Nephron (organoid): Measurements from ENCODE around the gene KIFAP3.

Experiments
- H3K27ac Mint-ChIP-seq, 3 experiments: 2 replicates each; pipeline ENCODE4 v1.8.0; 2020; ENCODE audit warnings: mixed read lengths in 3 of 3, mild to moderate bottlenecking in 2 of 3, moderate library complexity in 1 of 3
- H3K27me3 Mint-ChIP-seq: 2 replicates; pipeline ENCODE4 v1.8.0; 2021; ENCODE audit warnings: low read depth, mild to moderate bottlenecking, moderate library complexity, mixed read lengths
- H3K36me3 Mint-ChIP-seq: 2 replicates; pipeline ENCODE4 v1.8.0; 2020; ENCODE audit warnings: low read depth, mixed read lengths
- H3K4me1 Mint-ChIP-seq: 2 replicates; pipeline ENCODE4 v1.8.0; 2020; ENCODE audit warnings: mixed read lengths
- H3K4me3 Mint-ChIP-seq, 3 experiments: 2 replicates each; pipeline ENCODE4 v1.8.0; 2020; ENCODE audit warnings: mild to moderate bottlenecking in 3 of 3, mixed read lengths in 3 of 3, moderate library complexity in 2 of 3
- H3K9me3 Mint-ChIP-seq: 2 replicates; pipeline ENCODE4 v1.8.0; 2020; ENCODE audit warnings: mixed read lengths
- TF ChIP-seq, protein P1 (sequence below), 3 experiments: fragments of 200-600 bp; sonication (generic); IDR thresholded peaks; one replicate each; pipeline ENCODE4 v1.5.0; 2021; ENCODE audit warnings: antibody characterized with exemption in 3 of 3; ENCODE audit not compliant: unreplicated experiment in 3 of 3

The KIFAP3 gene

DNA sequence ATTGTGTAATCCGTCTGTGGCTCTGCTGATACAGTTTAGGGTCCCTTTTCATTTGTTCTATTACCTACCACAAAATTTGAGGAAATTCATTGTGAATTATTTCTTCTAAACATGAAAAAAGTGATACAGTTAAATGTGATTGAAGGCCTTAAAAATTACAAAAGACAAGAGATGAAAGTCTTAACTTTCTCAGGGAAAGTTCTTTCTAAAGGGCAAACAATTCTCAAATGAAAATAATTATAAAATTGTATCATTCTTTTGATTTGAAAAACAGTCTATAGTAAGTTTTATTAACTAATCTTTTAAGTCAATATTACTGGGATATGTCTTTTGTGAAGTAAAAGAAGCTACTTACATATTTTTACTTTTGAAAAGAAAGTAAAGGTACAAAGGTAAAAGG is 123.4 kb downstream of the KIFAP3 start:
- Mint-ChIP-seq H3K27ac (no peak overlapping the region), H3K36me3 (peaks cover 9% of the 10 kb centered on the region), H3K4me1 (no peaks in the 10 kb centered on the region), H3K4me3 (no peak overlapping the region), H3K27me3 (no peaks in the 10 kb centered on the region), H3K9me3 (no peaks in the 10 kb centered on the region)
- TF ChIP-seq, protein P1, sequence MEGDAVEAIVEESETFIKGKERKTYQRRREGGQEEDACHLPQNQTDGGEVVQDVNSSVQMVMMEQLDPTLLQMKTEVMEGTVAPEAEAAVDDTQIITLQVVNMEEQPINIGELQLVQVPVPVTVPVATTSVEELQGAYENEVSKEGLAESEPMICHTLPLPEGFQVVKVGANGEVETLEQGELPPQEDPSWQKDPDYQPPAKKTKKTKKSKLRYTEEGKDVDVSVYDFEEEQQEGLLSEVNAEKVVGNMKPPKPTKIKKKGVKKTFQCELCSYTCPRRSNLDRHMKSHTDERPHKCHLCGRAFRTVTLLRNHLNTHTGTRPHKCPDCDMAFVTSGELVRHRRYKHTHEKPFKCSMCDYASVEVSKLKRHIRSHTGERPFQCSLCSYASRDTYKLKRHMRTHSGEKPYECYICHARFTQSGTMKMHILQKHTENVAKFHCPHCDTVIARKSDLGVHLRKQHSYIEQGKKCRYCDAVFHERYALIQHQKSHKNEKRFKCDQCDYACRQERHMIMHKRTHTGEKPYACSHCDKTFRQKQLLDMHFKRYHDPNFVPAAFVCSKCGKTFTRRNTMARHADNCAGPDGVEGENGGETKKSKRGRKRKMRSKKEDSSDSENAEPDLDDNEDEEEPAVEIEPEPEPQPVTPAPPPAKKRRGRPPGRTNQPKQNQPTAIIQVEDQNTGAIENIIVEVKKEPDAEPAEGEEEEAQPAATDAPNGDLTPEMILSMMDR (IDR thresholded peaks at IDR 0.05; ENCODE audit: unreplicated experiment in 3 of 3) = no peak

DNA sequence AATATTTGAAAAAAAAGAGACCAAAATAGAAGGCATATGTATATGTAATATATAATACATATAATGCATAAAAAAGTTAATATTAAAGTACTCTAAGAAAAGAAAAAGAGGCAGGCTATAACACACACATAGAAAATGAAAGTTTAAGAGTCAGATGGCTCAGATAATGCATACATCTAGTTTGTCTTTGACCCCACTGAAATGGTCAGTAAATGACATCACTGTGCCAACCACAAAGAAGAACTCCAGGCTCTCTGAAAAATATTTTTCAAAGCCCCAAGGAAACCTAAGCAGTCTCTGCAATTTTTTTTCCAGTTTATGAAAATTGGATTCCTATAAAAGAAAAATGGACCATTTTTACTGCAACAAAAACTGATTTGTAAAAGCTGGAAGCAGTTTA is 125.4 kb downstream of the KIFAP3 start:
- no peaks in the 10 kb centered on the region for H3K27me3 Mint-ChIP-seq

DNA sequence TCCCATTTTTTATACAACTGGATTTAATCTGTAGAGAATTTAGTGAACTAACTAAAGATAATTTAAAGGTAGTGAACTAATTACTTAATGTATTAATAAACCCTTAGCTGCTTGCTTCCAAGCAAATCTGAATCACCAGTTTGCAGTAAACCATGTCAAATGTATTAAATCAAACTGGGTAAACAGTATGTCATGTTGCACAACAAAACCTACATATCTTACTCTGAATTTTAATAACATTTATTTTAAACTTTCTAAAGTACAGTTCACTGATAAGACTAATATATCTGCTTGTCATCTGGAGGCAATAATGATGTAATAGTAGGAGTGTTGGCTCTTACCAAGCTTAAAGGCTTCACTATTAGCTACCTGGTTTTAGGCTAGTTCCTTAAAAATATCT is 128.3 kb downstream of the KIFAP3 start:
- Mint-ChIP-seq H3K4me1 (peaks cover 16% of the 10 kb centered on the region), H3K36me3 (no peaks in the 10 kb centered on the region), H3K27ac (peak overlapping the region in 1 of 3 experiments; percentile 57), H3K4me3 (no peak overlapping the region), H3K27me3 (no peaks in the 10 kb centered on the region), H3K9me3 (no peaks in the 10 kb centered on the region)
- TF ChIP-seq, protein P1 (IDR thresholded peaks at IDR 0.05; ENCODE audit: unreplicated experiment in 3 of 3) = no peak

More for the DNA sequence above, 125.4 kb downstream of the KIFAP3 start:
- H3K4me3 Mint-ChIP-seq = no peak overlapping the region
- H3K9me3 Mint-ChIP-seq = no peaks in the 10 kb centered on the region
- no peak overlapping the region for H3K27ac Mint-ChIP-seq
- H3K4me1 Mint-ChIP-seq = peaks cover 6% of the 10 kb centered on the region
- peaks cover 9% of the 10 kb centered on the region for H3K36me3 Mint-ChIP-seq
- TF ChIP-seq, protein P1 (IDR thresholded peaks at IDR 0.05; ENCODE audit: unreplicated experiment in 3 of 3) = no peak

DNA sequence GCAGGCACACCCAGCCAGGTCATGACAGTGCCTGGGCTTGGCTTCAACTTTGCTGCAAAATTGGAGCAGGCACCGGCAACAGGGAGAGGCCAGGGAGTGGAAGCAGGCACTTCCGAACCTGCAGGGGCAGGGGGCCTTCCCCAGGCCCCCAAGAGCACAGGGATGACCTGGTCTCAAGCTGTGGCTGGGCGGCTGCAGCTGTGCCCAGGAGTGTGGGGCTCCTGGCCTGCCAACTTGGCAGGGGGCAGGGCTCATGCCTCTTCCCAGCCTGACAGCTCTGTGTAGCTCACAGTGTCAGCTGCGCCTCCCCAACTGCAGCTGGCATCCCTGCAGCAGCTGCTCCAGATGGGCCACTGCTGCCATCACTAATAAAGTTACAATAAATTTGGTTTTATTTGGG is 129.3 kb downstream of the KIFAP3 start:
- Mint-ChIP-seq H3K27ac (peak overlapping the region in 2 of 3 experiments; percentile 29 to 57), H3K27me3 (no peaks in the 10 kb centered on the region), H3K36me3 (no peaks in the 10 kb centered on the region), H3K4me1 (peaks cover 16% of the 10 kb centered on the region), H3K9me3 (no peaks in the 10 kb centered on the region), H3K4me3 (no peak overlapping the region)
- TF ChIP-seq, protein P1 (IDR thresholded peaks at IDR 0.05; ENCODE audit: unreplicated experiment in 3 of 3) = no peak

DNA sequence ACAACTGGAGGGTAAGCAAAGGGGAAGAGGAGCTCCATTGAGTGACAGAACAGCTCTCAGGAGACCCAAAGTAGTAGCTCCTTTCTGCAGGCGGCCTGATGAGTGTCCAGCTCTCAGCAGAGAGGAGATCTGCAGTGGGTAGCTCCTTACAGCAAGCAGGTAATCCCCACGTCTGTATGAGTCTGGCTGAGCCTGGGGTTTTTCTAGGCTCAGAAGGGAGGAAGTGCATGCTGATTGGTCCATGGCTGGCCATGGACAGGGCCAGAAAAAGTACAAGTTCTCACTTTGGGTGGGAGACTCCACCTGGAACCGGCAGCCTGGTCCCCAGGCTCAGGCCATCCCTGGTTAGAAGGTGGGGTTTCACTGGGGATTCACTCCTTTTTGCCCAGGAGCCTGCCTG is 129.9 kb downstream of the KIFAP3 start:
- Mint-ChIP-seq H3K27ac (no peak overlapping the region), H3K27me3 (no peaks in the 10 kb centered on the region), H3K4me3 (no peak overlapping the region), H3K9me3 (no peaks in the 10 kb centered on the region), H3K4me1 (peaks cover 16% of the 10 kb centered on the region), H3K36me3 (no peaks in the 10 kb centered on the region)
- TF ChIP-seq, protein P1 (IDR thresholded peaks at IDR 0.05; ENCODE audit: unreplicated experiment in 3 of 3) = no peak

DNA sequence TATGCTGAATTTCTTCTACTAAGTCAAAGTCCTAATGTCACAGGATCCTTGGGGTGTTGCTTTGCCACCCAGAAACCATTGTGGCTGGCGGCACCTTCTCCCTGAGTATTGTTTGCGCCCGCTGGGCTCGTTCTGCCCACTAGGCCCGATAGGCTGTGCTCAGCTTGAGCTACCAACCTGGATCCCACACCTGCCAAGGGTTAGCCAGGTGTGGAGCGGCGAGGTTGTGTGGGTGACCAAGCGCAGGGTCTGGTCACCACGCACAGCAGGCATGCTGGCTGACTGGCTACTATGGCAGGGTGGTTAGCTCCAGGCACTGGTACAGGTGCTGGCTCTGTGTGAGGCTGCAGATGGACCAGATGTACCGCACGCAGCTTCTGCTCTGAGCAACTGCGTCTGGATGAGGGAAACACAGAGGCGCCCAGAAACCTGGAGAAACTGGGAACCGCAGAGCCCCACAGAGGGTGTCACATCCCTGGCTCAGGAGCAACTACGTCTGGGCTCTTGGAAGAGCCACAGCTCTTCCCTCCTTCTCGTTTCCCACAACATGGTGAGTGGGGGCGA is 130.4 kb downstream of the KIFAP3 start:
- TF ChIP-seq, protein P1 (IDR thresholded peaks at IDR 0.05; ENCODE audit: unreplicated experiment in 3 of 3) = no peak
- H3K9me3 Mint-ChIP-seq = no peaks in the 10 kb centered on the region
- H3K4me3 Mint-ChIP-seq = no peak overlapping the region
- H3K4me1 Mint-ChIP-seq = peaks cover 16% of the 10 kb centered on the region
- H3K27ac Mint-ChIP-seq = no peak overlapping the region
- no peaks in the 10 kb centered on the region for H3K36me3 Mint-ChIP-seq
- H3K27me3 Mint-ChIP-seq = no peaks in the 10 kb centered on the region
